ENCODE results near the gene DPP10.
"Not testable (repeated sequence)": the region's sequence is repeated elsewhere in the genome, so short reads cannot be mapped to it uniquely, and the experiment has no call there.

Gene DPP10

GRCh38 chr2:114724454-114724853 lies 282.0 kb downstream of the DPP10 start:
- DNase-seq (ENCODE audit: low spot score): no peak

GRCh38 chr2:114727012-114727411 lies 284.6 kb downstream of the DPP10 start:
- DNase-seq (ENCODE audit: low spot score): peak; percentile 54

GRCh38 chr2:114728372-114728771 lies 285.9 kb downstream of the DPP10 start:
- DNase-seq (ENCODE audit: low spot score): no peak

- DNase-seq (ENCODE audit: low spot score): peak; percentile 50
Measured at GRCh38 chr2:114729026-114729425, 286.6 kb downstream of the DPP10 start.

GRCh38 chr2:114735126-114735525 lies 292.7 kb downstream of the DPP10 start:
- DNase-seq (ENCODE audit: low spot score): no peak

GRCh38 chr2:114742245-114742644 lies 299.8 kb downstream of the DPP10 start:
- DNase-seq (ENCODE audit: low spot score): no peak

- no peak for DNase-seq (ENCODE audit: low spot score)
Measured at GRCh38 chr2:114745700-114746099, 303.3 kb downstream of the DPP10 start.

- DNase-seq (ENCODE audit: low spot score): not testable (repeated sequence)
Measured at GRCh38 chr2:114748175-114748574, 305.7 kb downstream of the DPP10 start.

- no peak for DNase-seq (ENCODE audit: low spot score)
Measured at GRCh38 chr2:114752425-114752824, 310.0 kb downstream of the DPP10 start.

GRCh38 chr2:114753145-114753544 lies 310.7 kb downstream of the DPP10 start:
- DNase-seq (ENCODE audit: low spot score): no peak

- no peak for DNase-seq (ENCODE audit: low spot score)
Measured at GRCh38 chr2:114754907-114755563, 312.6 kb downstream of the DPP10 start.

GRCh38 chr2:114762376-114762775 lies 319.9 kb downstream of the DPP10 start:
- no peak for DNase-seq (ENCODE audit: low spot score)

- DNase-seq (ENCODE audit: low spot score): no peak
Measured at GRCh38 chr2:114762986-114763385, 320.5 kb downstream of the DPP10 start.

- no peak for DNase-seq (ENCODE audit: low spot score)
Measured at GRCh38 chr2:114769110-114769509, 326.7 kb downstream of the DPP10 start.

- no peak for DNase-seq (ENCODE audit: low spot score)
Measured at GRCh38 chr2:114769991-114770390, 327.6 kb downstream of the DPP10 start.

- DNase-seq (ENCODE audit: low spot score): no peak
Measured at GRCh38 chr2:114784046-114784445, 341.6 kb downstream of the DPP10 start.

- DNase-seq (ENCODE audit: low spot score): no peak
Measured at GRCh38 chr2:114784890-114785583, 342.6 kb downstream of the DPP10 start.

GRCh38 chr2:114786901-114787300 lies 344.5 kb downstream of the DPP10 start:
- DNase-seq (ENCODE audit: low spot score): no peak

- DNase-seq (ENCODE audit: low spot score): no peak
Measured at GRCh38 chr2:114787486-114787885, 345.0 kb downstream of the DPP10 start.

GRCh38 chr2:114789989-114790388 lies 347.5 kb downstream of the DPP10 start:
- DNase-seq (ENCODE audit: low spot score): no peak

GRCh38 chr2:114797540-114797939 lies 355.1 kb downstream of the DPP10 start:
- no peak for DNase-seq (ENCODE audit: low spot score)

- DNase-seq (ENCODE audit: low spot score): no peak
Measured at GRCh38 chr2:114797942-114798341, 355.5 kb downstream of the DPP10 start.

GRCh38 chr2:114800371-114800770 lies 357.9 kb downstream of the DPP10 start:
- DNase-seq (ENCODE audit: low spot score): peak; percentile 26

GRCh38 chr2:114805195-114805594 lies 362.8 kb downstream of the DPP10 start:
- no peak for DNase-seq (ENCODE audit: low spot score)
